ENCODE measurements around the gene SLC35C1.
A peak's percentile ranks its signal among the peaks of the same experiment; 100 is the strongest.

SLC35C1 gene

GRCh38 chr11:45853332-45854219 lies 48.6 kb downstream of the SLC35C1 start:
- intact Hi-C loops (cut with DNase I; ENCODE audit: low total_unique reads): no loop called here
- Histone ChIP-seq H3K36me3 (peaks cover 0 to 16% (median 8%) of the 10 kb centered on the region in 3 donors), H3K9me3 (no peaks in the 10 kb centered on the region), H3K4me3 (no peak overlapping the region), H3K27me3 (no peaks in the 10 kb centered on the region), H3K4me1 (peaks cover 5 to 100% (median 97%) of the 10 kb centered on the region in 4 donors), H3K27ac (peak overlapping the region; percentile 84 to 88)
- no peak for TF ChIP-seq CTCF (IDR thresholded peaks at IDR 0.05)
- DNase-seq: peak in 1 of 2 donors; percentile 78

- H3K9me3 ChIP-seq: no peaks in the 10 kb centered on the region
- intact Hi-C loops (cut with DNase I; ENCODE audit: low total_unique reads): loop anchor here (5.0 kb wide), 1 partner anchor 62 kb away; the partner anchor contains the start of gene PEX16
- H3K4me3 ChIP-seq: no peak overlapping the region
- H3K36me3 ChIP-seq: peaks cover 0 to 16% (median 8%) of the 10 kb centered on the region in 3 donors
- H3K4me1 ChIP-seq: peaks cover 11 to 100% (median 98%) of the 10 kb centered on the region in 4 donors
- no peak for TF ChIP-seq CTCF (IDR thresholded peaks at IDR 0.05)
- no peak for DNase-seq
- no peaks in the 10 kb centered on the region for H3K27me3 ChIP-seq
- peak overlapping the region; percentile 84 to 88 for H3K27ac ChIP-seq
Observed at GRCh38 chr11:45855308-45855707, 50.4 kb downstream of the SLC35C1 start.

- H3K9me3 ChIP-seq: no peaks in the 10 kb centered on the region
- intact Hi-C loops (cut with DNase I; ENCODE audit: low total_unique reads): loop anchor here (5.0 kb wide), 1 partner anchor 61 kb away; the partner anchor contains the start of gene PEX16
- H3K27me3 ChIP-seq: no peaks in the 10 kb centered on the region
- no peak for TF ChIP-seq CTCF (IDR thresholded peaks at IDR 0.05)
- peaks cover 11 to 96% (median 91%) of the 10 kb centered on the region in 4 donors for H3K4me1 ChIP-seq
- peaks cover 5 to 24% (median 15%) of the 10 kb centered on the region in 3 donors for H3K36me3 ChIP-seq
- no peak overlapping the region for H3K4me3 ChIP-seq
- DNase-seq: peak; percentile 54 to 73
- H3K27ac ChIP-seq: peak overlapping the region; percentile 84 to 88
Observed at GRCh38 chr11:45856044-45856468, 51.1 kb downstream of the SLC35C1 start.

- Histone ChIP-seq H3K4me1 (peaks cover 11 to 76% (median 71%) of the 10 kb centered on the region in 4 donors), H3K27ac (peak overlapping the region; percentile 84 to 88), H3K4me3 (no peak overlapping the region), H3K36me3 (peaks cover 24 to 43% (median 35%) of the 10 kb centered on the region in 3 donors), H3K9me3 (no peaks in the 10 kb centered on the region), H3K27me3 (no peaks in the 10 kb centered on the region)
- intact Hi-C loops (cut with DNase I; ENCODE audit: low total_unique reads): loop anchor here (5.0 kb wide), 1 partner anchor 59 kb away; the partner anchor contains the start of gene PEX16
- peak in 1 of 2 donors; percentile 38 for DNase-seq
- TF ChIP-seq CTCF (IDR thresholded peaks at IDR 0.05): no peak
Observed at GRCh38 chr11:45857961-45858474, 53.1 kb downstream of the SLC35C1 start.

GRCh38 chr11:45858751-45859398 lies 53.9 kb downstream of the SLC35C1 start:
- peak overlapping the region; percentile 84 to 88 for H3K27ac ChIP-seq
- H3K4me1 ChIP-seq: peaks cover 11 to 68% (median 62%) of the 10 kb centered on the region in 4 donors
- H3K27me3 ChIP-seq: no peaks in the 10 kb centered on the region
- intact Hi-C loops (cut with DNase I; ENCODE audit: low total_unique reads): loop anchor here (5.0 kb wide), 1 partner anchor 58 kb away; the partner anchor contains the start of gene PEX16
- peaks cover 33 to 52% (median 43%) of the 10 kb centered on the region in 3 donors for H3K36me3 ChIP-seq
- no peak for TF ChIP-seq CTCF (IDR thresholded peaks at IDR 0.05)
- no peak overlapping the region for H3K4me3 ChIP-seq
- peak in 1 of 2 donors; percentile 62 for DNase-seq
- H3K9me3 ChIP-seq: no peaks in the 10 kb centered on the region

Data from tibial artery (tissue), 4 donors.